HG03342 (cell line): Measurements from ENCODE around the gene SOX12.
"Not testable (repeated sequence)": the region's sequence is repeated elsewhere in the genome, so short reads cannot be mapped to it uniquely, and the experiment has no call there.

Source experiments
- ATAC-seq: cut with Tn5 transposase; IDR thresholded peaks from one replicate; pipeline ENCODE4 v1.9.1; 2021; ENCODE audit warnings: mild to moderate bottlenecking, moderate library complexity; ENCODE audit not compliant: unreplicated experiment

The SOX12 gene

DNA sequence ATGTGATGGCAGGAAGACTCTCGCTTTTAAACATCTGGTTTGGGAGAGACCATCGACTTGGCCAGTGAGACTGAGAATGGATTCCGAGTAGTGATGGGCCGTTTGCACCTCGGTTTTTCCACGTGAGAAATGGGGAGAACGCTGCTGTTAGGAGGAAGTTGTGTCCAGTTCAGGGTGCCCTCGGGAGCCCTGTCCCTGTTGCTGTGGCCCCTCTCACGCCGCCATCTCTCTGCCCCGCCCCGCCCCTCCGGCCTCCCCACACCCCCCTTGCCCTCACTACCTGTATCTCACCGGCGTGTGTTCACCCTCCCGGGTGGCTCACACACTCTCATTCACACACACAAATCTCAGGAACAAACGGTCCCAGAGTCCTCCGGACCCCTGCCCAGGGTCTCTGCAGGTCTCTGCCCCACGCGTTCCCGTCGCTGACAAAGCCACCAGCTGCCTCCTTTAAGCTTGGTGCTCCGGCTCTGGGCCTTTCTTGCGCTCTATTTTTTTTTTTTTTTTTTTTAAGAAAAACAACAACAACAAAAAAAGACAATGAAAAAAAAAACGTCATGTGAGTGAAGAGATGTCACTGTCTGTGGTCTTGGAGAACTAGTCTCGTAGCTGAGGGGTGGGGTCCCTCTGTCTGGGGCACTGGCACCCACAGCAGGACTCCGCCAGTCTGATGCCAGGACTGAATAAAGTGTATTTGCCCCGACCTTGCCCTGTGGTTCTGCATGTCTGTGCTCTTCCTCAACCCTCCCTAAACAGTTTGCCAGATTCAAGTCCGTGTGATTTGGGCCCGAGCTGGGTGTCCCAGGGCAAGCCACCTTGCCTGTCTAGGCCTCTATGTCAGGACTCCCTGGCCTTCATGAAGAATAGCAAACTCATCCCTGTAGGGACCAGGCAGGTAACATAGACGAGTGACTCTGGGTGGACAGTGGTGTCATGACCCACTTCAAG lies 2.9 kb downstream of the SOX12 start:
- ATAC-seq: no peak

DNA sequence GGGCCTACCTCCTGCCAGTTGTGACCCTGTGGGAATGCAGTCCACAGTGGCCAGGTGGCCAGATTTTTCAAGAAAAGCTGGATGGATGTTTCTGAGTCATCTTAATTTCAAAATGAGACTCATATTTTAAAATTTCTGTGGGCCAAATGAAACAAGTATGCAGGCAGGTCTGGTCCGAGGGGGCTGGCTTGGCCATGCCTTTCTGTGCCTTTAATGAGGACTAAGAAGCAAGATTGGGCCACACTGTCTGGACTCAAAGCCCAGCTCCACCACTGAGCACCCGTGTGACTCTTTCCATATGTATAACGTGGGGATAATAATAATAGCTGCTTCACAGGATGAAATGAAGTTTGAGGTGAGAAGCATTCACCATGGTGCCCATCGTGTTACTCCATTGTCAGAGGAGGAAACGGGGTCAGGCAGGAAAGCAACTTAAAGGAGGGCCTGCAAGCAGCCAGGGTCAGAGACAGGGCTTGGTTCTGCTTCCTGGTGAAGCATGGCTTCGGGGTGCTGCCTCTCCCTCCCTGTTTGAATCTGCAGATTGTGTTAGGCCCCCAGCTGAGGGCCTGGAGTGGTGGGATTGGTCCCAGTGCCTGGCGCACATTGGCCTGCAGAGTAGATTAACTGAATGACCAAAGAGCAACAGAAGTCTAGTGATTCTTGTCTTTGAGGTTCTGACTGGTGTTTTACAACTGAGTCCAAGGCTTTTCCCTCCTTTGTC lies 3.8 kb downstream of the SOX12 start:
- ATAC-seq: no peak

DNA sequence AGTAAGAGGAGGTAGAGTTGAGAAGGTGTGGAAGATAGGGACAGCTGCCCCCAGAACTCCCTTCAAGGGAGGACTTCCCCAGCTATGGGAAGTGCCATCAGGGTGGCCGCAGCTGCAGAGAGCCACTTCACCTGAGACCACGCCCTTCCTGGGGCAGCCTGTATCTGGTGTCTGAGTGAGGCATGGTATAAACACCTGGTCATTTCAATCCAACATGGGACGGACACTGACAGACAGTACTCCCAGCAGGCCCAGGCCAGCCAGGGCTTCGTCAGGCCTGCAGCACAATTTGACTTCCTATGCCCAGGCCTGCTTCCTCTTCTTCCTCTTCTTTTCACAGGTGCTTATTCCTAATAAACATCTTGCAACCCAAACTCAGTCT lies 4.5 kb downstream of the SOX12 start:
- ATAC-seq: no peak

DNA sequence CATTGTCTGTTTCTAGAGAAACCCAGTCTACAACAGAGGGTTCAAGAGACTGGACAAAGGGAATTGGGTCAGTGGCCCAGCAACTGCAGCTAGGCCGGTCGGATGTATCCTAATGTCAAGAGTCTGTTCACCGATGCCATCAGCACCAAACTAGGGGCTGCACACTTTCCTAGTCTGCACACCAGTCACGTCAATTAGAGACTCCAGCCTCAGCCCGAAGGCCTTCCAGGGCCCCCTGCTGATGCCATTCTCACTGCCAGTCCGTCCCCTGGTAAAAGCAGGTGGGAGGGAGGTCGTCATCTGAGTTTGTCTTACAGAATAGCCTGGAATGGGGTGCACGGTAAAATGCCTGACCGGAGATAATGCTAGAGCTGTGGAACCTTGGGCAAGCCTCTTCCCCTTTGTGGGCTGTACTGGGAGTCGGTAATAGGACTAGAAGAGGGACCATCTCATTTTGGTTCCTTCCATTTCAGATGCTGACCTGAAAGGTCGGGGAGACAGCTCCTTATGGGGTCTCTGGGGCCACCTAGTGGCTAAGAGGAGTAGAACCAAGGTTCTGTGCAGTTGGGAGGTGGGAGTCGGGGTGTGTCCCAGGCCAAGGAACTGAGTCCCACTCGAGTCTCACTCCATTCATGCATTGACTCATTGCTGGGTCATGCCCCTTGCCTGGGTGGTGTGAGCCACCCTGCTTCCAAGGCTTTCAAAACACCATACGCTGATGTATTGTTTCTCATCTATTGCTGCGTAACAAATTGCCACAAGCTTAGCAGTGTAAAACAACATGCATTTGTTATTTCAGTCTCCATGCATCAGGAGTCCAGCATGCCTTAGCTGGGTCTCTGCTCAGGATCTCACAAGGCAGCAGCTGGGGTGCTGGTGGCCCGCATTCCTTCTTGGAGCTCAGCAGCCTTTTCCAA lies 5.1 kb downstream of the SOX12 start:
- no peak for ATAC-seq

DNA sequence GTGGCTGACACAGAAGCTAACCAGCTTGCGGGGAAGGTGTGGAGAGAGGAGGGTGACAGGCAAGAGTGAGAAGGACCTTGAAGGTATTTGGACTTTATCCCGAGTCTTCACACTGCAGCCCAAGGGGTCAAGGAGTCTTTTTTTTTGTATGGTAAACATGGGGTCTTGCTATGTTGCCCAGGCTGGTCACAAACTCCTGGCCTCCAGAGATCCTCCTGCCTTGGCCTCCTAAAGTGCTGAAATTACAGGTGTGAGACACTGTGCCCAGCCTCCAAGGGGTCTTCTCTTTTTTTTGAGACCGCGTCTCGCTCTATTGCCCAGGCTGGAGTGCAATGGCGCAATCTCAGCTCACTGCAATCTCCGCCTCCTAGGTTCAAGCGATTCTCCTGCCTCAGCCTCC lies 9.2 kb downstream of the SOX12 start:
- no peak for ATAC-seq

DNA sequence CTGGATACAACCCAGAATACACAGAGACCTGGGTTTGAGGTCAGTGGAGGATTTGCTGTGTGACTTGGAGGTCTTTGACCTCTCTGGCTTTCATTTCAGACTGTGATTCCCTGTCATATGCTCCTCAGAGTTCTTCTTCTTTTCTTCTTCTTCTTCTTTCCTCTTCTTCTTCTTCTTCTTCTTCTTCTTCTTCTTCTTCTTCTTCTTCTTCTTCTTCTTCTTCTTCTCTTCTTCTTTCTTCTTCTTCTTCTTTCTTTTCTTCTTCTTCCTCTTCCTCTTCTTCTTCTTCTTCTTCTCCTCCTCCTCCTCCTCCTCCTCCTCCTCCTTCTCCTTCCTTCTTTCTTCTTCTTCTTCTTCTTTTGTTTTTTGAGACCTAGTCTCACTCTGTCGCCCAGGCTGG lies 10.7 kb downstream of the SOX12 start:
- not testable (repeated sequence) for ATAC-seq

DNA sequence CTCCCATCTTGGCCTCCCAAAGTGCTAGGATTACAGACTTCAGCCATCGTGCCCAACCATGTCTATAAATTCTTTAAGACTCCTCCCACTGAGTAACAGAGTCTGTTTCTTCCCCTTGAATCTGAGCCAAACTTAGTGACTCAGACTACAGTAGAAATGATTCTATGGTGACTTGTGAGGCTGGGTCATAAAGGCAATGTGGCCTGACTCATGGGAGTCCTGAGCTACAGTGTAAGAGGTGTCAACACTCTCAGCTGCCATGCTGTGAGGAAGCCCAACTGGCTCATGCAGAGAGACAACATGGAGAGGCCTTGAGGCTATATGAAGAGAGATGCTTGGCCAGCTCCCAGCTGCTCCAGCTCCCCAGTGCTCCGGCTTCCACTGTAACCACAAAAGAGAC lies 16.3 kb downstream of the SOX12 start:
- no peak for ATAC-seq

DNA sequence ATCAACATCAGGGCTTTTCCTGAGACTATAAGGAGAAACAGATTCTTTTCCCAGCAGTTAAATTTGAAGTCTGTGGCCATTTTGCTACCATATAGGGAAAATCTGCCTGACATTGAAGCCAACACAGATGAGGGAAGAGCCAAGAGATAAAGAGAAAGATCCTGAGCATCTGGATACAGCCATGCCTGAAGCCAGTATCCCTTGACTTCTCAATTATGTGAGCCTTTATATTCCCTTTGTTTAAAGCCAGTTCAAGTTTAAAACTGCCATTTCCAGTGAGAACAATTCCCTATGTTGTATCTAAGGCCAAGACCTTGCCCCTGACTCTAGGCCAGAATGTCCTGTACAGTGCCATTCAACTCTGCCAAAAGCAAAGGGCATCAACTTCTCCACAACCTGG lies 17.8 kb downstream of the SOX12 start:
- ATAC-seq: no peak

DNA sequence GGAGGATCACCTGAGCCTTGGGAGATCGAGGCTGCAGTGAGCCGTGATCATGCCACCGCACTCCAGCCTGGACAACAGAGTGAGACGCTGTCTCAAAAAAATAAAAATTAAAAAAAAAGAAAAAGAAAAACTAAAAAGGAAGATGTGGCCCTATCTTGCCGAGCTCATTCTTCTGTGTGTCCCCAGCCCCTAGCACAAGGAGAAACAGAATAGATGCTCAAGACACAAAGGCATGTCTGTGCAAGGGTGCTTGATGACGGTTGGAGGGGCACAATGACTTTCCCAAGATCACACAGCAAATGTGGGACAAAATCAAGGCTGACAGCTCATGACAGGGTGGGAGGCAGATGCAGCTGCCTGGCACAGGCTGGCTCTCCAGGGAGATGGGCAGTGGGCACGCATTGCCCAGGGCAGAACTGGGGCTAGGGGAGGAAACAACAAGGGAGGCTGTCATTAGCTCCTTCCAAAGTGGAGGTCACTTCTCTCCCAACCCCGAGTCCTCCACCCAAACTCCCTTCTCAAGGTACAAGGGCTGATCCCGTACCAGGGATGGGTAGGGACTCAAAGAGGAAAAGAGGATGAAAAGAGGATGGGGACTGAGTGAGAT lies 20.8 kb downstream of the SOX12 start:
- ATAC-seq: no peak

DNA sequence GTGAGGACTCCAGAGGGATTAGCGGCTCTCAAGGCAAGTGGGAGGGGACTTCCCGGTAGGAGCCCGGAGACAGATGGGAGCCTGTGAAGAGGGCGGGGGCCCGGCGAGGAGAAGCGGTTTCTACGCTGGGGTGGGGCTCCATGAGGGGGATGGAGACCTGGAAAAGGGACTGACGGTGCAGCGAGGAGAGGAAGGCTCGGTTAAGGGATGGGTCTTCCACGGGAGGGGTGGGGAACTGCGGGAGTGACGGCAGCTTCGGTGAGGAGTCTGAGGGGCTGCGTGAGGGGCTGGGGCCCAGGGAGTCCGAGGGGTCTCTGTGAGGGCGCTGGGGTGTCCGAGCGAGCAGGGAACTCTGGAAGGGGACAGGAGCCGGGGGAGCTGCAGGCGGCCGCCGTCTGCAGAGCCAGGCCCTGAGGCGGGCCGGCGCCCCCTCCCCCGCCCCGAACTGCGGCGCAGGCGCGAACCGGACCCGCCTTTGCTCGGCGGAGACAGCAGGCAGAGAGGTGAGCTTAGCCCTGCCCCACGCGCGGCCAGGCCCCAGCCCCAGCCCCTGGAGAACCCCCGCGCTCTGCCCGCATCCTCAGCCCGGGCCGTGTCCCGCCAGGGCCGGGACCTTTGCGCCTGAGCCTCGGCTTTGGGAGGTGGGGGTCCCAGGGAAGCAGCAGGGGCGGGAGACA lies 21.4 kb downstream of the SOX12 start, which contains the start of gene NRSN2:
Gene NRSN2 (plus strand): TSS at position 472 of the 677 bp plus-strand sequence. CDS start 2,533 bp downstream, outside the sequence.
- peak; percentile 34 for ATAC-seq

DNA sequence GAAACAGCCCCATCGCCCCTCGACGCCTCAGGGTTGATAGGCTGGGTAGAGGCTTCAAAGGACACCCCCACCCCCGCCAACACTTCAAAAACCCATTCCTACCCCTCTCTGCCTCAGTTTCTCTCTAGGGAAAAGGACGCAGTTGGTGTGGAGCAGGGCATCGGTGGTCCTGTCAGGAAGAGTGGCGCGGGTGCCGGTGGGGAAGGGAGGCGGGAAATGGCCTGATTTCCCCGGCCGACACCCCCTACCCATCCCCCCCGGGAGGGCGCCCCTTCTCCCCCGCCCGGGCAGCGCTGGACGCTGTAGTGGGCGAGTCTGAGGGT lies 21.9 kb downstream of the SOX12 start:
- no peak for ATAC-seq

DNA sequence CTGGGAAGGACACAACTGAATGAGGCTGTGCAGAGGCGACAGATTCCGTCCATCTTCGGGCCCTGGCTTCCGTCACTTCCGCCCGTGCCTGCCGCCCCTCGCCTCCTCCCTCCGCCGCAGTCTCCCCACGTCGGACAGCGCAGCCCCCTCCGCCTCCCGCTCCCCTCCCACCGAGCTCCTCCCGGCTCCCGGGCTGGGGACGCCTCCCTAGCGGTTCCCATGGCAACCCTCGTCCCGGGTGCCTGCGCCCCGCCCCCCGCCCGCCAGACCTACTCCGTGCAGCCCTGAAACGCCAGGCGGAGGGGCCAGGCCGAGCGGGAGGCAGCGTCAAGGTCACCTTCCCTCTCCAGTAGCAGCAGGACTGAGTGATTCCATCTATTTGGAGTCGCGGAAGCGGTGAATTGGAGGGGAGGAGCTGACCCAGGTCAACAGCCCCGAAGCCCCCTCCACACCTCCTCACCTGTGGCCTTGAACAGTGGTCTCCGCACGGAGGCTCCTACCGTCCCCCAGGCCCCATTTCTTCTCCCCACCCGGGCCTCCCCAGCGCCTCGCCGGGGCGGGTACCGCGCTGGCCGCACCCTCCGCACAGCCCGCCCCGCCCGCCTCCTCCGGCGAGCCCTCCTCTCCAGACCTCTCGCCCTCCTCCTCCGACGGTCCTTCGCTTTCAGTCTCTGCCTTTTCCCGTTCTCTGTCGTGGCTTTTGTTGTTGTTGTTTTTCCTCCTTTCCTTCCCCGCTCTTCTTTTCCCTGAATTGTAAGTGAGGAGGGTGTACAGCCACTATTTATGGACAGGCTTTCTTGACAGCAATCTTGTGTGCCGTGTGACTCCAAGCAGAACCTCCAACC lies 22.5 kb downstream of the SOX12 start:
- peak; percentile 69 for ATAC-seq

DNA sequence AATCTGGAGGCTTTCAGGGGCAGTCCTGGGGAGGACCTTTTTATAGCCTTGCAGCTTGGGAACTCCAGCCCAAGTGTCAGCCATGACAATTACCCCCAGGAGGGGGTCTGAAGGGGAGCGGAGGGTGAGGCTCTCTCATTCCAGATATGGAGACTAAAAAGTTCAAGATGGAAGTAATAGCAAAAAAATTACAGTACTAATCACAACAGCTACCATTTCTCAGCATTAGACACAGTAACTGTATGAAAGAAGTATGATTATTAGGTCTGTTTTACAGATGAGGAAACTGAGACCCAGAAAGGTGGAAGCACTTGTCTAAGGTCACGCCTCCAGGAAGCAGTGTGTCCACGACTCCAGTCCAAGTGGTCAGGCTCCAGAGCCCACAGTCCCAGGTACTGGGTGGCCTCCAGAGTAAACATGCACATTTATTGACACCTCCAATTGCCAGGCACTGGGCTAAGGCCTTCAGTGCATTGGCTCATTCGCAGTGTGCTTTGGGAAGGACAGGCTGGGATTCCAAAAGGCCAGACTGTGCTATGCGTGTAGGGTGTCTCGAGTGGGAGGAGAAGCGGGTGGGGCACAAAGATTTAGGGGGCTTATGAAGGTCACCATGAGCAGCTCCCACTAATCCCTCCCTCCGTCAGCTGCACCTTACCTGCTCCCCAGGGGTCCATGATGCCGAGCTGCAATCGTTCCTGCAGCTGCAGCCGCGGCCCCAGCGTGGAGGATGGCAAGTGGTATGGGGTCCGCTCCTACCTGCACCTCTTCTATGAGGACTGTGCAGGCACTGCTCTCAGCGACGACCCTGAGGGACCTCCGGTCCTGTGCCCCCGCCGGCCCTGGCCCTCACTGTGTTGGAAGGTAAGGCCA lies 23.9 kb downstream of the SOX12 start:
- ATAC-seq: no peak

DNA sequence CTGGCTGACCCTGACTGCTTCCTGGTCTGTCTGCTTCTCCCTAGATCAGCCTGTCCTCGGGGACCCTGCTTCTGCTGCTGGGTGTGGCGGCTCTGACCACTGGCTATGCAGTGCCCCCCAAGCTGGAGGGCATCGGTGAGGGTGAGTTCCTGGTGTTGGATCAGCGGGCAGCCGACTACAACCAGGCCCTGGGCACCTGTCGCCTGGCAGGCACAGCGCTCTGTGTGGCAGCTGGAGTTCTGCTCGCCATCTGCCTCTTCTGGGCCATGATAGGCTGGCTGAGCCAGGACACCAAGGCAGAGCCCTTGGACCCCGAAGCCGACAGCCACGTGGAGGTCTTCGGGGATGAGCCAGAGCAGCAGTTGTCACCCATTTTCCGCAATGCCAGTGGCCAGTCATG lies 27.8 kb downstream of the SOX12 start:
- ATAC-seq: no peak

DNA sequence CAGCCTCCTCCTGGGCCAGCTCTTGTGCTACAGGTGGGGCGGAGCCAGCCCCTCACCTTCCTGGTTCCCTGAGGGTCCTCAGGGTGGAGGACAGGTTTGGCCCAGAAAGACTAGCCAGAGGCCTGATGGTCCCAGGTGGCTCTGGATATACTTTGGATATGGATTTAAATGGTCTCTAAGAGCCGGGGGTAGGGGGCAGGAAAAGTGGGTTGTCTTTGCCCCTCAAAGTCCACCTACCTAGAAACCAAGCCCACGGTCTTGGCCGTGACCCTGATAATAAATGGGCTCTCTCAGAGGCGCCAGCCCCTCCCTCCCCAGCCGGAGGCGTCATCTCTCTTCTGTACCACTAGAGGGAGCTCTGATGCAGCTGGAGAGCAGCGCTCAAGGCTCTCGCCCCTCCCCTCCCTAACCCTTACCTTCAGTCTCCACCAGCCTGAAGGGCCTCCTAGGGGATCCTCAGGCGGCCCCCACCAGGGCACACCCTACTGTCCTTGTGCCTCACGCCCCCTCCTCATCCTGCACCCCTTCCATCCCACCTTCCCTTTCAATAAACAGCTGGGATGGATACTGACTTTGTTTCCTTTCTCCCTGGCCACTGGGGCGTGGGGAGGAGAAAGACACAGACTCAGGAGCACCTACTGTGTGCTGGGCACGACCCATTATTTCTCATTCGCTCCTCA lies 29.1 kb downstream of the SOX12 start:
- ATAC-seq: peak; percentile 91

DNA sequence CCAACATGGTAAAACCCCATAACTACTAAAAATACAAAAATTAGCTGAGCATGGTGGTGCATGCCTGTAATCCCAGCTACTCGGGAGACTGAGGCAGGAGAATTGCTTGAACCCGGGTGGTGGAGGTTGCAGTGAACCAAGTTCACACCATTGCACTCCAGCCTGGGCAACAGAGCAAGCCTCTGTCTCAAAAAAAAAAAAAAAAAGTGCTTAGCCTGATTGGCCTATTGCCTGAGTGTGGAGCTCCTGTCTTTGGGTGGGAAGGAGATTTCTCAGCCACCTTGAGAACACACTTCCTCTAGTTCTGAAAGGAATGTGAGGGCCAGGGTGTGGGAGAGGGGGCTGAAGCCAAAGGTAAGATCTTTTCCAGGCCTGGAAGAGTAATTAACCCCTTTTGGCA lies 30.8 kb downstream of the SOX12 start:
- not testable (repeated sequence) for ATAC-seq

DNA sequence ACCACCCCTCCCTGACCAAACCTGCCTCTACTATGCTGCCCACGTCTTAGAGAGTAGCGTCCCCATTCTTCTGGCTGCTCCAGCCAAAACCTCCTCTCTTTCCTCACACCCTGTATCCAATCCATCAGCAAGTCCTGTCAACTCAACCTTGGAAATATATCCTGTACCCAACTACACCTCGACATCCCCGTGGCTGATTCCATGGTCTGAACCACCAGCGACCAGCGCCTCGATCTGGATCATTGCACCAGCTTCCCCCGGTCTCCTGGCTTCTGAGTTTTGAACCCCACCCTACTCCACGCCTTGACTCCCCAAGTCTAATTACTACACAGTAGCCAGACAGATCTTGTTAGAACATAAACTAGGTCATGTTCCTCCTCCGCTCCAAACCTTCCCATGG lies 31.4 kb downstream of the SOX12 start:
- no peak for ATAC-seq
